H9 (cell line): ENCODE measurements around the gene HDAC5. TPM values are rescaled to one million over a fixed set of nuclear protein-coding genes. Genes with fewer than 3 reads are reported as not detected.

ENCODE experiments used
- DNase-seq: peaks from one replicate; pipeline ENCODE4 v3.0.0-alpha.2; 2017
- H2AFZ ChIP-seq: one replicate; pipeline ENCODE4 v1.6.1; 2013; ENCODE audit warnings: mild to moderate bottlenecking, low read length, control low read depth, moderate library complexity
- H2AK5ac ChIP-seq: 2 replicates; pipeline ENCODE4 v1.6.1; 2013; ENCODE audit warnings: low read length, control low read depth, mixed read lengths; ENCODE audit not compliant: insufficient read length
- H2BK120ac ChIP-seq: one replicate; pipeline ENCODE4 v1.6.1; 2013; ENCODE audit warnings: low read depth, mild to moderate bottlenecking, low read length, control low read depth, inconsistent platforms; ENCODE audit not compliant: poor library complexity, severe bottlenecking
- H2BK12ac ChIP-seq: 2 replicates; pipeline ENCODE4 v1.6.1; 2013; ENCODE audit warnings: low read length, control low read depth, mixed read lengths, low read depth; ENCODE audit not compliant: insufficient read length
- H2BK15ac ChIP-seq: 2 replicates; pipeline ENCODE4 v1.6.1; 2013; ENCODE audit warnings: low read depth, low read length, control low read depth
- H2BK20ac ChIP-seq: one replicate; pipeline ENCODE4 v1.6.1; 2013; ENCODE audit warnings: low read depth, mild to moderate bottlenecking, low read length, control low read depth, inconsistent platforms; ENCODE audit not compliant: poor library complexity, severe bottlenecking
- H2BK5ac ChIP-seq: 2 replicates; pipeline ENCODE4 v1.6.1; 2013; ENCODE audit warnings: low read length, control low read depth, mixed read lengths; ENCODE audit not compliant: insufficient read length
- H3K14ac ChIP-seq: 2 replicates; pipeline ENCODE4 v1.6.1; 2013; ENCODE audit warnings: low read length, control low read depth; ENCODE audit not compliant: insufficient read depth
- H3K18ac ChIP-seq: 2 replicates; pipeline ENCODE4 v1.6.1; 2013; ENCODE audit warnings: low read depth, mild to moderate bottlenecking, mixed read lengths, low read length, control low read depth; ENCODE audit not compliant: insufficient read length
- H3K23ac ChIP-seq: 2 replicates; pipeline ENCODE4 v1.6.1; 2013; ENCODE audit warnings: low read length, control low read depth, mixed read lengths, low read depth; ENCODE audit not compliant: insufficient read length
- H3K23me2 ChIP-seq: 2 replicates; pipeline ENCODE4 v1.6.1; 2013; ENCODE audit warnings: low read depth, mild to moderate bottlenecking, mixed read lengths, low read length, control low read depth; ENCODE audit not compliant: insufficient read length, poor library complexity, severe bottlenecking
- H3K27ac ChIP-seq: 2 replicates; pipeline ENCODE4 v1.5.1; 2013; ENCODE audit warnings: low read length, control low read depth, mixed read lengths, low read depth; ENCODE audit not compliant: insufficient read length
- H3K27me3 ChIP-seq: 2 replicates; pipeline ENCODE4 v1.6.1; 2013; ENCODE audit warnings: low read length, control low read depth, inconsistent platforms; ENCODE audit not compliant: insufficient read depth
- H3K4ac ChIP-seq: 2 replicates; pipeline ENCODE4 v1.6.1; 2013; ENCODE audit warnings: low read depth, mild to moderate bottlenecking, control low read depth, inconsistent platforms, low read length, moderate library complexity
- H3K4me1 ChIP-seq: 2 replicates; pipeline ENCODE4 v1.6.1; 2013; ENCODE audit warnings: low read length, control low read depth, inconsistent platforms; ENCODE audit not compliant: insufficient read depth
- H3K4me2 ChIP-seq: 2 replicates; pipeline ENCODE4 v1.6.1; 2013; ENCODE audit warnings: low read length, control low read depth, mixed read lengths; ENCODE audit not compliant: insufficient read length, insufficient read depth
- H3K56ac ChIP-seq: 2 replicates; pipeline ENCODE4 v1.6.1; 2013; ENCODE audit warnings: low read depth, mild to moderate bottlenecking, mixed read lengths, low read length, control low read depth; ENCODE audit not compliant: insufficient read length
- H3K79me1 ChIP-seq: 2 replicates; pipeline ENCODE4 v1.6.1; 2013; ENCODE audit warnings: low read depth, mild to moderate bottlenecking, moderate library complexity, low read length, control low read depth, inconsistent platforms; ENCODE audit not compliant: insufficient read depth, poor library complexity, severe bottlenecking
- H3K79me2 ChIP-seq: 2 replicates; pipeline ENCODE4 v1.6.1; 2013; ENCODE audit warnings: low read length, control low read depth, inconsistent platforms; ENCODE audit not compliant: insufficient read depth
- H3K9ac ChIP-seq: 2 replicates; pipeline ENCODE4 v1.6.1; 2013; ENCODE audit warnings: low read length, control low read depth, mixed read lengths; ENCODE audit not compliant: insufficient read length; ENCODE audit errors: extremely low read depth
- H3K9me3 ChIP-seq: one replicate; pipeline ENCODE4 v1.6.1; 2013; ENCODE audit warnings: low read depth, low read length, inconsistent platforms; ENCODE audit not compliant: control insufficient read depth
- H3T11ph ChIP-seq: one replicate; pipeline ENCODE4 v1.6.1; 2013; ENCODE audit warnings: mild to moderate bottlenecking, low read length, control low read depth, inconsistent platforms
- H4K20me1 ChIP-seq: one replicate; pipeline ENCODE4 v1.6.1; 2013; ENCODE audit not compliant: control insufficient read depth, insufficient read length, insufficient read depth
- H4K5ac ChIP-seq: 2 replicates; pipeline ENCODE4 v1.6.1; 2013; ENCODE audit warnings: low read depth, mild to moderate bottlenecking, mixed read lengths, low read length, control low read depth; ENCODE audit not compliant: insufficient read length
- H4K8ac ChIP-seq: replicated peaks from 2 replicates; pipeline ENCODE4 v1.6.1; 2013; ENCODE audit warnings: low read length, control low read depth, mixed read lengths, low read depth; ENCODE audit not compliant: insufficient read length
- H4K91ac ChIP-seq: 2 replicates; pipeline ENCODE4 v1.6.1; 2013; ENCODE audit warnings: low read depth, mild to moderate bottlenecking, moderate library complexity, mixed read lengths, low read length, control low read depth; ENCODE audit not compliant: insufficient read length
- H3K27ac Mint-ChIP-seq, 3 experiments: 2 replicates in 2 of 3; 3 replicates in 1 of 3; pipeline ENCODE4 v1.8.0; 2020 to 2021; ENCODE audit warnings: mixed read lengths in 3 of 3, mild to moderate bottlenecking in 1 of 3, moderate library complexity in 1 of 3
- H3K27me3 Mint-ChIP-seq: 2 replicates; pipeline ENCODE4 v1.8.0; 2021; ENCODE audit warnings: low read depth, mild to moderate bottlenecking, moderate library complexity, mixed read lengths
- H3K36me3 Mint-ChIP-seq, 3 experiments: 2 replicates in 2 of 3; 3 replicates in 1 of 3; pipeline ENCODE4 v1.8.0; 2020 to 2021; ENCODE audit warnings: low read depth in 3 of 3, mixed read lengths in 3 of 3; ENCODE audit not compliant: insufficient read depth in 1 of 3
- H3K4me1 Mint-ChIP-seq, 2 experiments: 2 replicates each; pipeline ENCODE4 v1.8.0; 2020; ENCODE audit warnings: mixed read lengths in 2 of 2
- H3K4me3 Mint-ChIP-seq, 2 experiments: 2 replicates in 1 of 2; 3 replicates in 1 of 2; pipeline ENCODE4 v1.8.0; 2020 to 2021; ENCODE audit warnings: mild to moderate bottlenecking in 2 of 2, mixed read lengths in 2 of 2, moderate library complexity in 1 of 2
- H3K9me3 Mint-ChIP-seq, 2 experiments: 2 replicates in 1 of 2; 3 replicates in 1 of 2; pipeline ENCODE4 v1.8.0; 2020; ENCODE audit warnings: mild to moderate bottlenecking in 2 of 2, mixed read lengths in 2 of 2, moderate library complexity in 1 of 2
- CTCF ChIP-seq: fragments of 200-600 bp; sonication (generic); conservative IDR thresholded peaks from 3 replicates; pipeline ENCODE4 v1.8.0; 2021; ENCODE audit warnings: antibody characterized with exemption, mild to moderate bottlenecking
- WGBS: extraction: QIAGEN DNeasy Blood & Tissue Kit; methylation state at CpG from one replicate; pipeline ENCODE4 v1.1.7; 2013; ENCODE audit warnings: missing lambda C conversion rate, low lambda C conversion rate, mixed read lengths; ENCODE audit not compliant: insufficient read length; ENCODE audit errors: extremely low coverage; 5-methylcytosine and 5-hydroxymethylcytosine counted together
- total RNA-seq: library from RNA; stranded (reverse); gene quantifications from 2 replicates; pipeline ENCODE4 v1.2.1, GENCODE V29; 2021

HDAC5 gene
- total RNA-seq, 1 experiment from 2014 or later: 39.5 TPM

GRCh38 chr17:44082256-44082927 lies 41.0 kb downstream of the HDAC5 start:
- Histone ChIP-seq H3K18ac (no peak overlapping the region), H2BK120ac (no peak overlapping the region), H4K91ac (no peak overlapping the region), H4K8ac (no peak overlapping the region), H4K20me1 (no peaks in the 10 kb centered on the region), H3K9me3 (no peaks in the 10 kb centered on the region), H4K5ac (no peak overlapping the region), H3K14ac (no peak overlapping the region), H3K79me1 (no peaks in the 10 kb centered on the region), H3K56ac (no peak overlapping the region), H2BK12ac (no peak overlapping the region), H3K23me2 (peaks cover 5% of the 10 kb centered on the region), H3K4me1 (no peaks in the 10 kb centered on the region), H3K23ac (no peak overlapping the region), H3K4ac (no peak overlapping the region), H3K4me2 (no peak overlapping the region), H3K27me3 (no peaks in the 10 kb centered on the region), H2BK15ac (no peak overlapping the region), H3T11ph (no peak overlapping the region), H3K9ac (no peak overlapping the region), H2BK5ac (no peak overlapping the region), H2AK5ac (no peak overlapping the region), H2BK20ac (no peak overlapping the region), H2AFZ (no peak overlapping the region), H3K27ac (no peak overlapping the region), H3K79me2 (no peaks in the 10 kb centered on the region)
- peaks cover 23 to 32% of the 10 kb centered on the region in 2 experiments for H3K4me1 Mint-ChIP-seq
- no CpG with 5 or more reads among the region's 21 CpGs for WGBS
- TF ChIP-seq CTCF: no peak
- no peaks in the 10 kb centered on the region for H3K9me3 Mint-ChIP-seq
- H3K27me3 Mint-ChIP-seq: peaks cover 1% of the 10 kb centered on the region
- H3K4me3 Mint-ChIP-seq: peak overlapping the region in 1 of 2 experiments; percentile 47; a peak in 2 of 5 replicates
- DNase-seq: no peak
- peak overlapping the region in 1 of 3 experiments; percentile 91; a peak in 3 of 7 replicates for H3K27ac Mint-ChIP-seq
- H3K36me3 Mint-ChIP-seq: peaks cover 25 to 67% (median 59%) of the 10 kb centered on the region in 3 experiments; a peak in 6 of 7 replicates
